H1 (cell line): ENCODE results near the gene PDP2. TPM values are rescaled to one million over a fixed set of nuclear protein-coding genes. Genes with fewer than 3 reads are reported as not detected.

Experiments used
- CTBP2 ChIP-seq: IDR thresholded peaks from 2 replicates; pipeline ENCODE4 v1.7.0; 2011; ENCODE audit warnings: borderline replicate concordance, mild to moderate bottlenecking, moderate library complexity, mixed read lengths, low read length; ENCODE audit not compliant: insufficient read depth, insufficient read length
- EGR1 ChIP-seq: IDR thresholded peaks from 2 replicates; pipeline ENCODE4 v1.6.1; 2011; ENCODE audit warnings: low read depth, low read length, borderline replicate concordance
- FOSL1 ChIP-seq: IDR thresholded peaks from 2 replicates; pipeline ENCODE4 v1.6.1; 2011; ENCODE audit warnings: mild to moderate bottlenecking, low read depth, low read length, moderate library complexity; ENCODE audit not compliant: insufficient read depth
- GABPA ChIP-seq: IDR thresholded peaks from 2 replicates; pipeline ENCODE4 v1.6.1; 2011; ENCODE audit warnings: mild to moderate bottlenecking, low read length, moderate library complexity, borderline replicate concordance; ENCODE audit not compliant: insufficient read depth
- HDAC2 ChIP-seq, 2 experiments: fragments of 300-600 bp in 1 of 2; sonication (generic) in 1 of 2; IDR thresholded peaks; 2 replicates each; pipeline ENCODE4 v1.6.1; 2011 to 2012; ENCODE audit warnings: low read depth in 2 of 2, low read length in 2 of 2, mild to moderate bottlenecking in 2 of 2, moderate library complexity in 2 of 2, borderline replicate concordance in 1 of 2, inconsistent platforms in 1 of 2
- KDM4A ChIP-seq: IDR thresholded peaks from one replicate; pipeline ENCODE4 v1.7.1; 2012; ENCODE audit warnings: low read depth, mild to moderate bottlenecking, moderate library complexity, low read length, inconsistent platforms; ENCODE audit not compliant: severe bottlenecking
- MAX ChIP-seq: IDR thresholded peaks from 2 replicates; pipeline ENCODE4 v1.6.1; 2012; ENCODE audit warnings: inconsistent platforms
- SIX5 ChIP-seq: IDR thresholded peaks from 2 replicates; pipeline ENCODE4 v1.6.1; 2011; ENCODE audit warnings: mild to moderate bottlenecking, low read depth, low read length
- SP4 ChIP-seq: IDR thresholded peaks from 2 replicates; pipeline ENCODE4 v1.6.1; 2012; ENCODE audit warnings: low read length, inconsistent platforms
- SRF ChIP-seq: IDR thresholded peaks from 2 replicates; pipeline ENCODE4 v1.6.1; 2011; ENCODE audit warnings: mild to moderate bottlenecking, low read depth, low read length, moderate library complexity
- polyA plus RNA-seq, 7 experiments: library from polyadenylated mRNA; depleted of rRNA in 3 of 7; stranded (reverse) in 5 of 7; unstranded in 2 of 7; fragments of >200 nt in 5 of 7; fragments of 200-250 nt in 2 of 7; gene quantifications; 1 replicate in 5 of 7; 2 replicates in 1 of 7; 4 replicates in 1 of 7; pipeline versions ENCODE4 v1.2.1 to v1.2.3, GENCODE V29; 2011 to 2013; ENCODE audit warnings: missing spikeins in 2 of 7, mixed read lengths in 2 of 7
- total RNA-seq: library from RNA; stranded (reverse); fragmentation: NEBNext Ultra II Directional; extraction: Animal tissue kit (Norgen Biotek cat#: 25700); gene quantifications from 2 replicates; pipeline ENCODE4 v1.2.1, GENCODE V29; 2021
- TF ChIP-seq, protein P1 (sequence below): fragments of 300-600 bp; sonication (generic); IDR thresholded peaks from 2 replicates; pipeline ENCODE4 v1.7.1; 2012; ENCODE audit warnings: low read length, moderate library complexity, mild to moderate bottlenecking, inconsistent platforms; ENCODE audit not compliant: insufficient replicate concordance

Gene PDP2
- total and polyA plus RNA-seq, 2 of the 8 experiments (the other 6 are each of a cell fraction or from before 2014, with no cell fraction given), result 11.7 to 36.5 TPM

DNA sequence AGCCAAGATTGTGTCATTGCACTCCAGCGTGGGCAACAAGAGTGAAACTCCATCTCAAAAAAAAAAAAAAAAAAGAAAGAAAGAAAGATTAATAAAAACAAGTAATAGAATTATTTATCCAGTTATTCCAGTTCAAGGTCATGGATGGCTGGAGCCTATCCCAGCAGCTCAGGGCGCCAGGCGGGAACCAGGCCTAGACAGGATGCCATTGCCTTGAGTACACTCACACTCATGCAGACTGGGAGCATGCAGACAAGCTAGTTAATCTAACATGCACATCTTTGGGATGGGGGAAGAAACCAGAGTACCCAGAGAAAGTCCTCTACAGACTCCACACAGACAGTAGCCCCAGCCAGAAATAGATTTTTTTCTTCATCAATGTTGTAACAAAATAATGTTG is 17.9 kb downstream of the PDP2 start (continued):
- TF ChIP-seq, protein P1, sequence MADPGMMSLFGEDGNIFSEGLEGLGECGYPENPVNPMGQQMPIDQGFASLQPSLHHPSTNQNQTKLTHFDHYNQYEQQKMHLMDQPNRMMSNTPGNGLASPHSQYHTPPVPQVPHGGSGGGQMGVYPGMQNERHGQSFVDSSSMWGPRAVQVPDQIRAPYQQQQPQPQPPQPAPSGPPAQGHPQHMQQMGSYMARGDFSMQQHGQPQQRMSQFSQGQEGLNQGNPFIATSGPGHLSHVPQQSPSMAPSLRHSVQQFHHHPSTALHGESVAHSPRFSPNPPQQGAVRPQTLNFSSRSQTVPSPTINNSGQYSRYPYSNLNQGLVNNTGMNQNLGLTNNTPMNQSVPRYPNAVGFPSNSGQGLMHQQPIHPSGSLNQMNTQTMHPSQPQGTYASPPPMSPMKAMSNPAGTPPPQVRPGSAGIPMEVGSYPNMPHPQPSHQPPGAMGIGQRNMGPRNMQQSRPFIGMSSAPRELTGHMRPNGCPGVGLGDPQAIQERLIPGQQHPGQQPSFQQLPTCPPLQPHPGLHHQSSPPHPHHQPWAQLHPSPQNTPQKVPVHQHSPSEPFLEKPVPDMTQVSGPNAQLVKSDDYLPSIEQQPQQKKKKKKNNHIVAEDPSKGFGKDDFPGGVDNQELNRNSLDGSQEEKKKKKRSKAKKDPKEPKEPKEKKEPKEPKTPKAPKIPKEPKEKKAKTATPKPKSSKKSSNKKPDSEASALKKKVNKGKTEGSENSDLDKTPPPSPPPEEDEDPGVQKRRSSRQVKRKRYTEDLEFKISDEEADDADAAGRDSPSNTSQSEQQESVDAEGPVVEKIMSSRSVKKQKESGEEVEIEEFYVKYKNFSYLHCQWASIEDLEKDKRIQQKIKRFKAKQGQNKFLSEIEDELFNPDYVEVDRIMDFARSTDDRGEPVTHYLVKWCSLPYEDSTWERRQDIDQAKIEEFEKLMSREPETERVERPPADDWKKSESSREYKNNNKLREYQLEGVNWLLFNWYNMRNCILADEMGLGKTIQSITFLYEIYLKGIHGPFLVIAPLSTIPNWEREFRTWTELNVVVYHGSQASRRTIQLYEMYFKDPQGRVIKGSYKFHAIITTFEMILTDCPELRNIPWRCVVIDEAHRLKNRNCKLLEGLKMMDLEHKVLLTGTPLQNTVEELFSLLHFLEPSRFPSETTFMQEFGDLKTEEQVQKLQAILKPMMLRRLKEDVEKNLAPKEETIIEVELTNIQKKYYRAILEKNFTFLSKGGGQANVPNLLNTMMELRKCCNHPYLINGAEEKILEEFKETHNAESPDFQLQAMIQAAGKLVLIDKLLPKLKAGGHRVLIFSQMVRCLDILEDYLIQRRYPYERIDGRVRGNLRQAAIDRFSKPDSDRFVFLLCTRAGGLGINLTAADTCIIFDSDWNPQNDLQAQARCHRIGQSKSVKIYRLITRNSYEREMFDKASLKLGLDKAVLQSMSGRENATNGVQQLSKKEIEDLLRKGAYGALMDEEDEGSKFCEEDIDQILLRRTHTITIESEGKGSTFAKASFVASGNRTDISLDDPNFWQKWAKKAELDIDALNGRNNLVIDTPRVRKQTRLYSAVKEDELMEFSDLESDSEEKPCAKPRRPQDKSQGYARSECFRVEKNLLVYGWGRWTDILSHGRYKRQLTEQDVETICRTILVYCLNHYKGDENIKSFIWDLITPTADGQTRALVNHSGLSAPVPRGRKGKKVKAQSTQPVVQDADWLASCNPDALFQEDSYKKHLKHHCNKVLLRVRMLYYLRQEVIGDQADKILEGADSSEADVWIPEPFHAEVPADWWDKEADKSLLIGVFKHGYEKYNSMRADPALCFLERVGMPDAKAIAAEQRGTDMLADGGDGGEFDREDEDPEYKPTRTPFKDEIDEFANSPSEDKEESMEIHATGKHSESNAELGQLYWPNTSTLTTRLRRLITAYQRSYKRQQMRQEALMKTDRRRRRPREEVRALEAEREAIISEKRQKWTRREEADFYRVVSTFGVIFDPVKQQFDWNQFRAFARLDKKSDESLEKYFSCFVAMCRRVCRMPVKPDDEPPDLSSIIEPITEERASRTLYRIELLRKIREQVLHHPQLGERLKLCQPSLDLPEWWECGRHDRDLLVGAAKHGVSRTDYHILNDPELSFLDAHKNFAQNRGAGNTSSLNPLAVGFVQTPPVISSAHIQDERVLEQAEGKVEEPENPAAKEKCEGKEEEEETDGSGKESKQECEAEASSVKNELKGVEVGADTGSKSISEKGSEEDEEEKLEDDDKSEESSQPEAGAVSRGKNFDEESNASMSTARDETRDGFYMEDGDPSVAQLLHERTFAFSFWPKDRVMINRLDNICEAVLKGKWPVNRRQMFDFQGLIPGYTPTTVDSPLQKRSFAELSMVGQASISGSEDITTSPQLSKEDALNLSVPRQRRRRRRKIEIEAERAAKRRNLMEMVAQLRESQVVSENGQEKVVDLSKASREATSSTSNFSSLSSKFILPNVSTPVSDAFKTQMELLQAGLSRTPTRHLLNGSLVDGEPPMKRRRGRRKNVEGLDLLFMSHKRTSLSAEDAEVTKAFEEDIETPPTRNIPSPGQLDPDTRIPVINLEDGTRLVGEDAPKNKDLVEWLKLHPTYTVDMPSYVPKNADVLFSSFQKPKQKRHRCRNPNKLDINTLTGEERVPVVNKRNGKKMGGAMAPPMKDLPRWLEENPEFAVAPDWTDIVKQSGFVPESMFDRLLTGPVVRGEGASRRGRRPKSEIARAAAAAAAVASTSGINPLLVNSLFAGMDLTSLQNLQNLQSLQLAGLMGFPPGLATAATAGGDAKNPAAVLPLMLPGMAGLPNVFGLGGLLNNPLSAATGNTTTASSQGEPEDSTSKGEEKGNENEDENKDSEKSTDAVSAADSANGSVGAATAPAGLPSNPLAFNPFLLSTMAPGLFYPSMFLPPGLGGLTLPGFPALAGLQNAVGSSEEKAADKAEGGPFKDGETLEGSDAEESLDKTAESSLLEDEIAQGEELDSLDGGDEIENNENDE, result no peak
- TF ChIP-seq SP4 (no peak), KDM4A (no peak), HDAC2 (IDR thresholded peaks at IDR 0.05; ENCODE audit: borderline replicate concordance in 1 of 2, low read depth in 2 of 2, low read length in 2 of 2) (no peak), GABPA (no peak), EGR1 (no peak), MAX (no peak), SRF (no peak), SIX5 (no peak), CTBP2 (no peak), FOSL1 (no peak)
